Measurements from ENCODE around the gene SHMT1.

Gene SHMT1

DNA sequence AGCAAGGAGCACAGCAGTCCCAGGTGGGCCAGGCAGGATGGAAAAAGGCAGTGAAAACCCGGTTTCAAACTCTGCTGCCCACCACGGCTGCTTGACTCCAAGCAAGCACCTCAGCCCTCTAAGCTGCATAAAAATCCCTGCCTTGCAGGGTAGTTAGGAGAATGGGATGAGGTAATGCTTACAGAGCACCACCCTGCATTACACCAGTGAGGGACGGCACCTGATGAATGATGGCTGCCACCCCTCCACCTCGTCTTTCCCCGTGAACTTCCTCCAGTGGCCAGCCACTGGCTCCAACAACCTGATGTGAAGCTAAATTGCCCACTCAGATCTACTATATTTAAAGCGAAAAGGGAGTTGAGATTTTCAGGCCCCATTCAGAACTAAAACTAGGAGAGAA lies 81.6 kb downstream of the SHMT1 start (continued):
- TF ChIP-seq, protein P1, sequence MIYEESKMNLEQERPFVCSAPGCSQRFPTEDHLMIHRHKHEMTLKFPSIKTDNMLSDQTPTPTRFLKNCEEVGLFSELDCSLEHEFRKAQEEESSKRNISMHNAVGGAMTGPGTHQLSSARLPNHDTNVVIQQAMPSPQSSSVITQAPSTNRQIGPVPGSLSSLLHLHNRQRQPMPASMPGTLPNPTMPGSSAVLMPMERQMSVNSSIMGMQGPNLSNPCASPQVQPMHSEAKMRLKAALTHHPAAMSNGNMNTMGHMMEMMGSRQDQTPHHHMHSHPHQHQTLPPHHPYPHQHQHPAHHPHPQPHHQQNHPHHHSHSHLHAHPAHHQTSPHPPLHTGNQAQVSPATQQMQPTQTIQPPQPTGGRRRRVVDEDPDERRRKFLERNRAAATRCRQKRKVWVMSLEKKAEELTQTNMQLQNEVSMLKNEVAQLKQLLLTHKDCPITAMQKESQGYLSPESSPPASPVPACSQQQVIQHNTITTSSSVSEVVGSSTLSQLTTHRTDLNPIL (CRISPR knock-in tag; IDR thresholded peaks at IDR 0.05; ENCODE audit: low read depth) = no peak
- no peak for TF ChIP-seq GLIS3 (CRISPR knock-in tag; IDR thresholded peaks at IDR 0.05)
- no peak for TF ChIP-seq ISL1 (CRISPR knock-in tag; IDR thresholded peaks at IDR 0.05)
- TF ChIP-seq ZNF8 (CRISPR knock-in tag; IDR thresholded peaks at IDR 0.05) = no peak
- no peak for TF ChIP-seq ZC3H10 (CRISPR knock-in tag; IDR thresholded peaks at IDR 0.05)
- TF ChIP-seq TOX (CRISPR knock-in tag; IDR thresholded peaks at IDR 0.05; ENCODE audit: borderline replicate concordance) = no peak
- TF ChIP-seq, protein P2, sequence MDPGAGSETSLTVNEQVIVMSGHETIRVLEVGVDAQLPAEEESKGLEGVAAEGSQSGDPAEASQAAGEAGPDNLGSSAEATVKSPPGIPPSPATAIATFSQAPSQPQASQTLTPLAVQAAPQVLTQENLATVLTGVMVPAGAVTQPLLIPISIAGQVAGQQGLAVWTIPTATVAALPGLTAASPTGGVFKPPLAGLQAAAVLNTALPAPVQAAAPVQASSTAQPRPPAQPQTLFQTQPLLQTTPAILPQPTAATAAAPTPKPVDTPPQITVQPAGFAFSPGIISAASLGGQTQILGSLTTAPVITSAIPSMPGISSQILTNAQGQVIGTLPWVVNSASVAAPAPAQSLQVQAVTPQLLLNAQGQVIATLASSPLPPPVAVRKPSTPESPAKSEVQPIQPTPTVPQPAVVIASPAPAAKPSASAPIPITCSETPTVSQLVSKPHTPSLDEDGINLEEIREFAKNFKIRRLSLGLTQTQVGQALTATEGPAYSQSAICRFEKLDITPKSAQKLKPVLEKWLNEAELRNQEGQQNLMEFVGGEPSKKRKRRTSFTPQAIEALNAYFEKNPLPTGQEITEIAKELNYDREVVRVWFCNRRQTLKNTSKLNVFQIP (CRISPR knock-in tag; IDR thresholded peaks at IDR 0.05; ENCODE audit: borderline replicate concordance, low read depth) = no peak
- no peak for TF ChIP-seq BACH2 (CRISPR knock-in tag; IDR thresholded peaks at IDR 0.05; ENCODE audit: borderline replicate concordance)
- no peak for TF ChIP-seq ZFP3 (CRISPR knock-in tag; IDR thresholded peaks at IDR 0.05)
- TF ChIP-seq CSDC2 (CRISPR knock-in tag; IDR thresholded peaks at IDR 0.05) = no peak
- TF ChIP-seq RARB (CRISPR knock-in tag; IDR thresholded peaks at IDR 0.05) = no peak
- TF ChIP-seq, protein P3, sequence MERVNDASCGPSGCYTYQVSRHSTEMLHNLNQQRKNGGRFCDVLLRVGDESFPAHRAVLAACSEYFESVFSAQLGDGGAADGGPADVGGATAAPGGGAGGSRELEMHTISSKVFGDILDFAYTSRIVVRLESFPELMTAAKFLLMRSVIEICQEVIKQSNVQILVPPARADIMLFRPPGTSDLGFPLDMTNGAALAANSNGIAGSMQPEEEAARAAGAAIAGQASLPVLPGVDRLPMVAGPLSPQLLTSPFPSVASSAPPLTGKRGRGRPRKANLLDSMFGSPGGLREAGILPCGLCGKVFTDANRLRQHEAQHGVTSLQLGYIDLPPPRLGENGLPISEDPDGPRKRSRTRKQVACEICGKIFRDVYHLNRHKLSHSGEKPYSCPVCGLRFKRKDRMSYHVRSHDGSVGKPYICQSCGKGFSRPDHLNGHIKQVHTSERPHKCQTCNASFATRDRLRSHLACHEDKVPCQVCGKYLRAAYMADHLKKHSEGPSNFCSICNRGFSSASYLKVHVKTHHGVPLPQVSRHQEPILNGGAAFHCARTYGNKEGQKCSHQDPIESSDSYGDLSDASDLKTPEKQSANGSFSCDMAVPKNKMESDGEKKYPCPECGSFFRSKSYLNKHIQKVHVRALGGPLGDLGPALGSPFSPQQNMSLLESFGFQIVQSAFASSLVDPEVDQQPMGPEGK (CRISPR knock-in tag; IDR thresholded peaks at IDR 0.05; ENCODE audit: borderline replicate concordance) = no peak
- TF ChIP-seq SNAI2 (CRISPR knock-in tag; IDR thresholded peaks at IDR 0.05) = no peak

DNA sequence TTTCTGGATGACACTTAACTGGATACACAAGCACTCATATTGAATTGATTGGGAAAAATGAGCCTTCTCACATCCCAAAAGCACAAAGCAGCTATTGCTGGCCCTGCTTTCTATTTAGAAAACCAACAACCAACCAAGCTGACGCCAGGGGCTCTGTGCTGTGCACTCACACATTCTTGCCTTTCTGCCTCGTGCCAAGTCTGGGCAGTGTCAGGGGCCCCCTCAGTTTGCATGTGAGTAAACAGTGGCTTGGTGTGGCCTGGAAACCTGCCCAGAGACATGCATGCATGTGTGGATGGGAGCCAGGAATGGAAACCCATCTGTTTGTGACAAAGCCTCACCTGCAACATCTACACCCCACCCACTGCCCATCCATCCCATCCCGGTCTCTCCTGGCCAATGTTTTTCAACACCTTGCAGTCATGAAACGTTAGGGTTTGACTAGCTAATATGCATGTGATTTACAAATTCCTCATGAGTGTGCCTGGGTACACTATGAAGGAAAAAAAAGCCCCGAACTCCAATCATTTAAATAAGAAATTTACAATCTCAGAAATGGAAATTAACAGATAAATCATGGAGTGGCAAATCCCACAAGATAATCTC lies 82.5 kb downstream of the SHMT1 start:
- TF ChIP-seq GLIS3 (CRISPR knock-in tag; IDR thresholded peaks at IDR 0.05) = no peak
- TF ChIP-seq ZFP3 (CRISPR knock-in tag; IDR thresholded peaks at IDR 0.05) = no peak
- TF ChIP-seq, protein P3 (CRISPR knock-in tag; IDR thresholded peaks at IDR 0.05; ENCODE audit: borderline replicate concordance) = no peak
- no peak for TF ChIP-seq PPARA (CRISPR knock-in tag; IDR thresholded peaks at IDR 0.05; ENCODE audit: borderline replicate concordance)
- TF ChIP-seq BACH2 (CRISPR knock-in tag; IDR thresholded peaks at IDR 0.05; ENCODE audit: borderline replicate concordance) = no peak
- TF ChIP-seq ZNF70 (CRISPR knock-in tag; IDR thresholded peaks at IDR 0.05) = no peak
- TF ChIP-seq CSDC2 (CRISPR knock-in tag; IDR thresholded peaks at IDR 0.05) = no peak
- TF ChIP-seq ESRRG (CRISPR knock-in tag; IDR thresholded peaks at IDR 0.05) = no peak
- TF ChIP-seq ISL1 (CRISPR knock-in tag; IDR thresholded peaks at IDR 0.05) = no peak
- TF ChIP-seq, protein P1 (CRISPR knock-in tag; IDR thresholded peaks at IDR 0.05; ENCODE audit: low read depth) = no peak
- TF ChIP-seq, protein P4, sequence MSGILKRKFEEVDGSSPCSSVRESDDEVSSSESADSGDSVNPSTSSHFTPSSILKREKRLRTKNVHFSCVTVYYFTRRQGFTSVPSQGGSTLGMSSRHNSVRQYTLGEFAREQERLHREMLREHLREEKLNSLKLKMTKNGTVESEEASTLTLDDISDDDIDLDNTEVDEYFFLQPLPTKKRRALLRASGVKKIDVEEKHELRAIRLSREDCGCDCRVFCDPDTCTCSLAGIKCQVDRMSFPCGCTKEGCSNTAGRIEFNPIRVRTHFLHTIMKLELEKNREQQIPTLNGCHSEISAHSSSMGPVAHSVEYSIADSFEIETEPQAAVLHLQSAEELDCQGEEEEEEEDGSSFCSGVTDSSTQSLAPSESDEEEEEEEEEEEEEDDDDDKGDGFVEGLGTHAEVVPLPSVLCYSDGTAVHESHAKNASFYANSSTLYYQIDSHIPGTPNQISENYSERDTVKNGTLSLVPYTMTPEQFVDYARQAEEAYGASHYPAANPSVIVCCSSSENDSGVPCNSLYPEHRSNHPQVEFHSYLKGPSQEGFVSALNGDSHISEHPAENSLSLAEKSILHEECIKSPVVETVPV (CRISPR knock-in tag; IDR thresholded peaks at IDR 0.05) = no peak
- TF ChIP-seq, protein P5, sequence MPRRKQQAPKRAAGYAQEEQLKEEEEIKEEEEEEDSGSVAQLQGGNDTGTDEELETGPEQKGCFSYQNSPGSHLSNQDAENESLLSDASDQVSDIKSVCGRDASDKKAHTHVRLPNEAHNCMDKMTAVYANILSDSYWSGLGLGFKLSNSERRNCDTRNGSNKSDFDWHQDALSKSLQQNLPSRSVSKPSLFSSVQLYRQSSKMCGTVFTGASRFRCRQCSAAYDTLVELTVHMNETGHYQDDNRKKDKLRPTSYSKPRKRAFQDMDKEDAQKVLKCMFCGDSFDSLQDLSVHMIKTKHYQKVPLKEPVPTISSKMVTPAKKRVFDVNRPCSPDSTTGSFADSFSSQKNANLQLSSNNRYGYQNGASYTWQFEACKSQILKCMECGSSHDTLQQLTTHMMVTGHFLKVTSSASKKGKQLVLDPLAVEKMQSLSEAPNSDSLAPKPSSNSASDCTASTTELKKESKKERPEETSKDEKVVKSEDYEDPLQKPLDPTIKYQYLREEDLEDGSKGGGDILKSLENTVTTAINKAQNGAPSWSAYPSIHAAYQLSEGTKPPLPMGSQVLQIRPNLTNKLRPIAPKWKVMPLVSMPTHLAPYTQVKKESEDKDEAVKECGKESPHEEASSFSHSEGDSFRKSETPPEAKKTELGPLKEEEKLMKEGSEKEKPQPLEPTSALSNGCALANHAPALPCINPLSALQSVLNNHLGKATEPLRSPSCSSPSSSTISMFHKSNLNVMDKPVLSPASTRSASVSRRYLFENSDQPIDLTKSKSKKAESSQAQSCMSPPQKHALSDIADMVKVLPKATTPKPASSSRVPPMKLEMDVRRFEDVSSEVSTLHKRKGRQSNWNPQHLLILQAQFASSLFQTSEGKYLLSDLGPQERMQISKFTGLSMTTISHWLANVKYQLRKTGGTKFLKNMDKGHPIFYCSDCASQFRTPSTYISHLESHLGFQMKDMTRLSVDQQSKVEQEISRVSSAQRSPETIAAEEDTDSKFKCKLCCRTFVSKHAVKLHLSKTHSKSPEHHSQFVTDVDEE (CRISPR knock-in tag; IDR thresholded peaks at IDR 0.05) = no peak
- no peak for TF ChIP-seq TOX (CRISPR knock-in tag; IDR thresholded peaks at IDR 0.05; ENCODE audit: borderline replicate concordance)
- TF ChIP-seq, protein P2 (CRISPR knock-in tag; IDR thresholded peaks at IDR 0.05; ENCODE audit: borderline replicate concordance, low read depth) = no peak
- no peak for TF ChIP-seq ZFP30 (CRISPR knock-in tag; IDR thresholded peaks at IDR 0.05)
- no peak for TF ChIP-seq ARNTL (CRISPR knock-in tag; IDR thresholded peaks at IDR 0.05; ENCODE audit: borderline replicate concordance, low read depth)
- no peak for ATAC-seq

Data from SK-N-SH treated with all-trans-retinoic acid at 6 μM for 48 hours (cell line).